Activated CD8-positive, alpha-beta memory T cell treated with anti-CD3 and anti-CD28 coated beads, Interleukin-2, amount 50 U/mL, for 48 hours (primary cell): Measurements from ENCODE around the gene CBLN1.

Experiments used
- DNase-seq: peaks from one replicate; pipeline ENCODE4 v3.0.0-alpha.2; 2020

Gene CBLN1

DNA sequence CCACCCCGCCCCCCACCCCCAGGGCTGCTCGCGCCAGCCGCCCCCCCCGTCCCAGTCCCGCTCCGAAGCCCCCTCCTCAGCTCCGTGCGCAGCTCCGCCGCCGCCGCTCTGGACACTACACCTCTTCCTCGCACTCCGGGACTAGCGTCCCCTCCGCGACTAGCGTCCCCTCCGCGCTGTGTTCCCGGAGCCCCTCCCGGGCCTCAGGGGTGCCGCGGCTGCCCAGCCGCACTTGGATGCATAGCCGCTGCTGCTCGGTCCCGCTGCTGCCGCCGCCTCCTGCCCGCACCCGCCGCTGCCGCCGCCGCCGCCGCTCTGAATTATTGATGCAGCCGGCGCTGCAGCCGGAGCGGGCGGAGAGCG is at the start of gene CBLN1:
CBLN1 (minus strand) TSS at position 359 of the 363 bp plus-strand sequence. CDS start 373 bp downstream, outside the sequence.
- no peak for DNase-seq

DNA sequence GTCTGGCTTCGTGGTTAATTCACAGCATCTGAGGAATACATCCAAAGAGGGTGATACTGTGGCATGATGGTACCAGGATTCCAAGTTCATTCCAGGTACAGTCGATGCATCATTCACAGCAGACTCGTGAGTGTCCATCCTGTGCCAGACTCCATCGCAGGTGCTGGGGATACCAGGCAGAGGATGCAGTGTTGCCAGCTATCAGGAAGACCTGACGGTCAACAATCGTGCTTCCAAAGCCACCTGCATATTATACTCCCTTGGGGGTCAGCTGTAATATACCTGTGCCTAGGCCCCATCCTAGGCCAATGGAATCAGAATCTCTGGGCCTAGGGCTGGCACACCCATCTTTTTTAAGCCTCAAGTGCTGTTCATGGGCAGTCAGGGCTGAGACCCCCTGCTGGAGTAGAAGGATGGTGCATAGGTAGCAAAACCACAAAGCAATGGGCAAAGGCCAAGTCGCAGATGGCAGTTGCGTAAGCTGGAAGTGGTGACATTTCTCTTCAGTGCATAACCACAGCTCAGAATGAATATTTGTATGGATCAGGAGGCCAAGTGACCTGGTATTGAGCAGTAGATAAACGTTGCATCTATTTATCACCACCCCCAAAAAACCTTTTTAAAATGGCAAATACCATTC is 49.0 kb upstream of the CBLN1 start:
- DNase-seq: no peak

DNA sequence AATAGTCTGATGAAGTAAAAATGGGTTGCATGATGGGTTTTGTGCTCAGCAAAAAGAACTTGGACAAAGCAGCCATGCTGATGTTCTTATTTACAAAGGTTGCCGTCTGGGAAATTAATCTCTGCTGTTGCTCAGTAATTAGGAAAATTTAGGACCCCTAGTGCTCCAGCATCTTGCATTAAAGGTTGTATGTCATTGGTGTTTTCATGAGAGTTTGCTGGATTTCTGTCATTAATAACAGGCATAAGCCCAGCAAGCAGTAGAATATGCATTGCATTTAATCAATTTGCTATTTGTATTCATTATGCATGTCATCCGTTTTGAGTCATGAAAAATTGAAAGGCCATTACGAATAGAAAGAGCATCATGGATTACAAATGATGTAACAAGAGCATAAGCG is 46.7 kb upstream of the CBLN1 start:
- no peak for DNase-seq

DNA sequence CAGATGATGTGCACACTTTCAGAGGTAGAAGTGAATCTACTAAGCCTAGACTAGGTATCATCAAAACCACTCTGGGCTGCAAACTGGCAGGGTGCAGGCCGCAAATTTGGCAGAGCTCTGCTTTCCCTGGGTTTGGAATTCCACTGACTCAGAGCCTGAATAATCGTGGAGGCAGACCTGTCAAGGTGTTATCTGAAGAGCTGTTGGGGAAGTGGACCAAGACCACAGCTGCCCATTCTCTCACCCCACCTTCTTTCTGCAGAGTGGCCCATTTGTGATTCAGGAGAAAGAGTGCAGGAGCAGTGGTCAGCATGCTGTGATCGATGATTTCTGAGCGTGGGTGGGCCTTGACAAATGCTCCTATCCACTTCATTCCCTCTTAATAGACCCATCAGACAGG is 45.8 kb upstream of the CBLN1 start:
- DNase-seq: no peak

DNA sequence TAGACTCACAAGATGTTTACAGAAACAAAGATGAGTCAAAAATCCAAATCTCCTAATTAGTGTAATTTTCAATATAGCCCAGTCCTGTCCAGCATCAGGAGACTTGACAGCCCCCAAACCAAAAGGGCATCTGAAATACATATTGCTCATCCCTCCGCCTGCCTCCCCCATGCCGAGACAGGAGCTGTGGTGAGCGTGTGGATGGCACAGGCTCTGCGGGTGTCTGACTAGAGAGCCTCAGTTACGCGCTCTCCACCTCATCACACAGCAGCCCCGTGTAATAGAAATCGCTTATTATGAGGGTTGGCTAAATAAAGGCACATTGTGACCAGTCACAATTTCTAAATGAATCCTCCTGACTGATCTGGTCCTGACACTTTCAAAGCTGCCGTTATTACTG is 43.1 kb upstream of the CBLN1 start:
- no peak for DNase-seq

DNA sequence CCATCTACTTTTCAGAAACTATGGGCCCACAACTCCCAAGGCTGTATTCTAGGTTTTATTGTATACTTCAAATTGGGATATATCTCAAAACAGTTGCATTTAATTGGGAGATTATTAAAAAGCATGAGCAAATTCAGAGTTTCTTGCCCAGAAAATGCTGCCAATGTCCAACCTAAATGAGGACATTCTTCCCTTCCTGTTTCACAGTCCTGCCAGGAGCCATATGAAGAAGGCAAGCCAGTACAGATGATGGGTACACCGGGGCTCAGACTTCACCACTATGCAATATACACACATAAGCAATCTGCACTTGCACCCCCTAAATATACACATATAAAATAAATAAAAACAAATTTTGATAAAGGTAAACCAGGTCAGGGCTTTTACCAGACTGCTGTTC is 34.0 kb upstream of the CBLN1 start:
- DNase-seq: no peak

DNA sequence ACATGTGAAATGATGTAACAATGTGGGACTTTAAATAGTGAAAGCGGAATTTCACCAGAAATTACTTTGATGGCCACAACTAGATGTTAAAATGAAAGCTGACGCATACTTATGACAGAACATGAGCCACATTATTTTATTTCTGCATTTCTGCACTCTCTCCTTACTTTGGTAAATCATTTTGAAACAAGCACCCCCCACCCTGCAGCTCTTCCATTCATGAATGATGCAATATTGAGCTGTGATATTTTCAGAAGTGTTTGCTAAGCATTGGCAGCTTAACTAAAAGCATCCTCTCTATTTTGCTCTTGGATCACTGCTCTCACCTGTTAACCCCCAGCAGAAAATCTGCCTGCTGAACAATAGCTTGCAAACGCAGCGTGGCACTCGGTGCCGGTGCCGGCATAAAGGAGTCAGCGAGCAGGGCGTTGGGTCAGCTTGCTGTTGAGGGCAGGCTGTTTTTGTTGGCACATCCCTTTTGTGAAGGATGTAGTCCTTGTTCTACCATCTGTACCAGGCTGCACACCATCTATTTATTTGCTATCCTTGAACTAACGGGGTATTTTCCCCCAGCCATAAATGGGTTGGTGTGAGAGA is 30.8 kb upstream of the CBLN1 start:
- no peak for DNase-seq

DNA sequence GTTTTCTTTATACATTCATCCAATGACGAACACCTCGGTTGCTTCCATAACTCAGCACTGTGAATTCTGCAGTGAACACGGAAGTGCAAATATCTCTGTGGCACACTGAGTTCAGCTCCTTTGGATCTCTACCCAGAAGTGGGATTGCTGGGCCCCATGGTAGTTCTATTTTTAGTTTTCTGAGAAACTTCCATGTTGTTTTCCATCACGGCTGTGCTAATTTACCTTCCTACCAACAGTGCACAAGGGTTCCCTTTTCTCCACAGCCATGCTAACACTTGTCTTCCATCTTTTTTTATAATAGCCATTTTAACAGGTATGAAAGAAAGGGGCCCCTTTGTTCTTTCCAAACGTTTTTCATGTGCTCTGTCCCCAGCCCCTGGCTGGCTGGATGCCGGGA is 30.2 kb upstream of the CBLN1 start:
- no peak for DNase-seq

DNA sequence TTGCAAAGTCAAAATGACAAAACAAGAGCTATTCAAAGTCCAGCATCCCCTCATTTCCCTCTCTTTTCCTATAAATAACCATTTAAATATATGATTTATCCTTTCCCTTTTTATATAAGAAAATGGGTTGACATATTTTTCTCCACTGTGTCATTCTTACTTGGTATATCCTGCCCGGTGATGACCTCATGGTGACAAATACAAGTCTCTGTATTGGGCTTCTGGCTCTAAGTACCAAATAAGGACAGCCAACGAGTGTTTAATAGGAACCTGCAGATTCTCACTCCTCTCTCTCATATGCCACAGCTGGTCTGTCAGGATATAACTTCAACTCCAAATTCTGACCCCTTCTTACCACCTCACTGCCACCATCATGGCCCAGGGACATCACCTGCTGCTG is 25.5 kb upstream of the CBLN1 start:
- no peak for DNase-seq

DNA sequence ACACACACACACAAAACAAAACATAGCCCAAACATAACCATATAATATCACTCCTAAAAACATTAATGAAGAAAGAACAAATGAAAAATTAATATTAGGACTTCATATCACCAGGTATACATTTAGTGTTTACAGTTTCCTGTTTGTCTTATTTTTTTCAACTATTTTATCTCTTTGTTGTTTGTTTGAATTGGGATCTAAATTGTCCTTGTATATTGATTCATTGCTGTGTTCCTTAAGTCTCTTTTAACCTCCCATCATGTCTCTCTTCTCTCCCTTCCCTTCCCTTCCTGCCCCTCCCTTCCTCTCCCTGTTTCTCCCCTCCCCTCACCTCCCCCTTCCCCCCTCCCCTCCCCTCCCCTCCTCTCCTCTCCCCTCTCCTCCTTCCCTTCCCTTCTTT is 23.8 kb upstream of the CBLN1 start:
- no peak for DNase-seq

DNA sequence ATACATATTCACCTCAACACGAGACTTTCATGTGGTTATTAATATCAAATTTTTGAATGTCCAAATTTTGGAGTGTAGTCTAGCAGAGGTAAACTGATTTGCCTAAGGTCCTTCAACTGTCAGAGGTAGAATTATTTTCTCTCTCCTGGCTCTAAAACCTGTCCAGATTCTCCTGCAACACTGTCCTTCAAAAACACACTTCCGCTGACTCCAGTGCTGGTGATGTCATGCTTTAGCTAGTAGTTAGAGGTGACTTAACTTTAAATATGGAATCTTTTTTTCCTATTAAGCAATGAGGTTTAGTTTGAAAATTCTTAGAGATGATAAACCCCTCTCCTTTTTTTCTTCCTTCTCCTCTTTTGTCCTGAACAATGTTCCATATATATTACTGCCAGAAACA is 10.8 kb upstream of the CBLN1 start:
- DNase-seq: no peak

DNA sequence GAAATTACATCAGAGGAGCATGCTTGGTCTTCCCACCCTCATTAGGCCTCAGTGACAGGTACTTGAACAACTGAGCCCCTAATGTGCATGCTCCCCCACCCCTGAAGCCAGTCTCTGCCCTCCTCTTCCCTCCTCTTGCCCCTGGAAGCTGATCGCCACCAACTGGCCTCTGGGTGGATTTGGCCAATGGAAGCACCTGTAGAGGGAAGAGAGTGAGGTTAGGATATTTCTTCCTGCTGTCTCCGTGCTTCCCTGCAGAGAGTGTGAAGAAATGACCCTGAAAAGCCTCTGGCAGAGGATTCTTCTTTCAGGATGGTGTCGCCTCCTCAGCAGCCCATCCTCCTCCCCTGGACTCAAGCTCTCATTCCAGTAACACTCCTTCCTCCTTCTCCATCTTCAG is 5.9 kb upstream of the CBLN1 start:
- DNase-seq: no peak

DNA sequence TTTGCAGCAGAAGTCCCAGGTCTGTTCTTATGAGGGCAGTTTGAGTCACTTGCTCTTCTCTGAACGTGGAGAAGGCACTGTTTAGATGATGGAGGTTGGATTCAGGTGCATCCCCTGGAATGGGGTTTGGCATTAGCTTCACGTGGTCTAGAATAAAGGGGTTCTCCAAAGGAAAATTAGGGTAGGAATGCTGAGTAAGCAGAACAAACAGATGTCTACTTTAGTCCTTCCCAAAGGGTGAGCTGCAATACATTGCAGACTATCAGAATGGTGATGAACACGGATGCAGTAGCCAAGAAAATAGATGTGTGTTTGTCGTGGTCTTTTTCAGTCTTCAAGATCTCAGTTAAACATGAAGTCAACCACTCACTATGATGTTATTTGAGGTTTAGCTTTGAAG is 3.3 kb upstream of the CBLN1 start:
- no peak for DNase-seq

DNA sequence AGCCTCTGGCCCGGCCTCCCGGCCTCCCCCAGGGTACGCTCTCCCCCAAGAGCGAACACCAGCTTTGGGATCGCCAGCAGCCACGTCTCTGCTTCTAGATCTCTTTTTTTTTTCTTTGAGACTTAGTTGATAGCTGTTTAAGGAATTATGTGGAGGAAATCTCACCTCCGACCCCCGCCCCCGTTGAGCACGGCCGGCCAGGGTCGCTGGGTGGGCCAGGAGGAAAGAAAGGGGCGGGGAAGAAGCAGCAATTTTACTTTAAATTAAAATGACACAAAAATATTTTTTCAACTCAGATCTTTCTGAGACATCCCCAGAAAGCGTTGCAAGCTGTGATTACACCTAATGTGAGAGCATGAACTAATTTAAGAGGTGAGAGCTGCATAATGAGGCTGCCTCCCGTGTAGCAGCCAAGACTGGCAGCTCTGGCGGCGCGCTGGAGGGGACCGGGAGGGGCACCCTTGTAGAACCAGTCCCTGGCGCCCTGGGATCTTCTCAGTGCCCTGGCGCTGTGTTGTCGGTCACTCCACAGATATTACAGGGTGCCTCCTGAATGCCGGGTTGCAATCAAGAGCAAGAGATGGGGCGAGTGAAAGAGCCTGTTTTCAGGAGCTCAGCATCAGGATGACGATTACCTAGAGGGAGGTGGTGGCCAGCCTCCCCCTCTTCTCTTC is 1.9 kb upstream of the CBLN1 start:
- no peak for DNase-seq

DNA sequence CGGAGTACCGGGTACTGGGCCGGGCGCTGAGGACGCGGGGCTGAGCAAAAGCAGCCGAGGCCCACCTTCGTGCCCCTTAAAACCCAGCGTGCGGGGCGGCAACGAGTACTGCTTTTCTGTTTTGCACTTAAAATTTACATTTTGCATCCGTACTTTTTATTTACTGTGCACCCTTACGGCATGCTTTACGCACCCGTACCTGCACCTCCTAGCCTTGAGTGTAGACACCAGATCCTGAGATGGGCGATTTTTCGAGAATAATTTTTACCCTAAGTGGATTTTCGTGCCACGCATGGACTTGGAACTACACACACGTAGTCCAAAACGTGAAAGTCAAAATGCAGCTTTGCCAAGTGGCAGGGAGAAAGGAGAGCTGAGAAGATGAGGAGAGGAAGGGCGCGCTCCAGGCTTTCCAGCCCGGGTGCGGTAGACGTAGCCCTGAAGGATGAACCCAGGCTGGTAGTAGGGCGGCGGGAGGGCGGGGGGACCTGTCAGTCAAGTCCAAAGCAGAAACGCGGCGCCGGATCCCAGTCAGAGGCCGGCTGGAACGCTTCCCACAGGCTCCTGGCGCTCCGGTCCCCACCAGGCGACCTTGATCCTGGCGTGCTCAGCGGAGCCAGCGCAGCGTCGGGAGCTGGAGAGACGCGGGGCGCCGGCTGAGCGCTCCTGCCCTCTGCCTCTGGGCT is 1.2 kb upstream of the CBLN1 start:
- DNase-seq: no peak

DNA sequence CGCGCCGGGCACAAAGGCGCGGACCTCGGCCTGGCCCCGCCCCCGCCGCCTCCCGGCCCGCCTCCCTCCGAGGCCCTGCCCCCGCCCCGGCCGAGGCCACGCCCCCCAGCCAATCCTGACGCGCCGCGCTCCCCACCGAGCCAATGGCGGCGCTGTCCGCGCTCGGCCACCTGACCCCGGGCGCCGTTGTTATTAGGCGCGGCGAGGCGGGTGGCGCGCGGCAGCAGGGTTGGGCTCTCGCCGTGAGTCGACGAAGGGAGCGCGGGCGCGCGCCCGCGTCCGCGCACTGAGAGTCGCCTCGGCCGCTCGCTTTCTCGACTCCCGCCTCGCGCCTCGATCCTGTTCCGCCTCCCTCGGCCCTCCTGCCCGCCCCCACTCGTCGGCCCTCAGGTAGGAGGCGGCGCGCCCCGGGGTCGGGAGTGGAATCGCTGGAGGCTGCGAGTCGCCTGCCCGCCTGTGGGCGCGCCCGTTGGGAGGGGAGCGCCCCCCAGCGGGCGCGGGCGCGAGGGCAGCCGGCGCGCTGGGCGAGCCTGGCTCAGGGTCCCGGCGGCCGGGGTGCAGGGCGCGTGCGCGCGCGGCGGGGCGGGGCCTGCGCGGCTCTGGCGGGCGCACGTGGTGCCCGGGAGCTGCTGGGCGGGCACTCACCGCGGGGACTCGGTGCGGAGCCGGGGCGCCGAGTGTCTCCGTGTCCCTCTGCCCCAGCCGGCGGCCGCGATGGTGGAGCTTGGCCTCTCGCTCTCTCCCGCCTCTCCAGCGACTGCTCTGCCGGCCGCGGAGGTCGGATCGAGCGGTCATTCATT is 405 bp upstream of the CBLN1 start:
- peak; percentile 89 for DNase-seq

DNA sequence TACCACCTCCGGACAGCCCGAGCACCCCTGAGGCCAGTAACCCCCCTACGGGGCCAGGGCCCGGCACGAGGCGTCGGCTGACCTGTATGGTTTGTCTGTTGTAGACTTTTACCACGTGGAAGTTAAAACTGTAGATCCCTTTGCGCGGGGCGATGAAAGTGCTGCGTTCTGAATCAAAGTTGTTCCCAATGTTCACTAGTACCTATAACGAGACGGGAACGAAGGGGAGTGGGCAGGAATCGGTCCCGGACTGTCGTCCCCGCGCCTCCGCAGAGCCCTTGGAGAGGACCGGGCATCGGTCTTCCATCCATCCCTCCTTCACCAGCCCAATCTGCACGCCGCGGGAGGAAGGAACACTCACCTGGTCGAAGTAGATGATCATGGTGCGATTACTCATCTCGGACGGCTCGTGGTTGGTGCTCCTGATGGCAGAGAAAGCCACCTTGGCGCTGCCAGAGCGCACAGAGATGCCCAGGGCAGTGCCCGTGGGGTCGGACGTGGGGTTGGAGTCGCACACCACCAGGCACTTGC is 732 bp downstream of the CBLN1 start:
- no peak for DNase-seq

DNA sequence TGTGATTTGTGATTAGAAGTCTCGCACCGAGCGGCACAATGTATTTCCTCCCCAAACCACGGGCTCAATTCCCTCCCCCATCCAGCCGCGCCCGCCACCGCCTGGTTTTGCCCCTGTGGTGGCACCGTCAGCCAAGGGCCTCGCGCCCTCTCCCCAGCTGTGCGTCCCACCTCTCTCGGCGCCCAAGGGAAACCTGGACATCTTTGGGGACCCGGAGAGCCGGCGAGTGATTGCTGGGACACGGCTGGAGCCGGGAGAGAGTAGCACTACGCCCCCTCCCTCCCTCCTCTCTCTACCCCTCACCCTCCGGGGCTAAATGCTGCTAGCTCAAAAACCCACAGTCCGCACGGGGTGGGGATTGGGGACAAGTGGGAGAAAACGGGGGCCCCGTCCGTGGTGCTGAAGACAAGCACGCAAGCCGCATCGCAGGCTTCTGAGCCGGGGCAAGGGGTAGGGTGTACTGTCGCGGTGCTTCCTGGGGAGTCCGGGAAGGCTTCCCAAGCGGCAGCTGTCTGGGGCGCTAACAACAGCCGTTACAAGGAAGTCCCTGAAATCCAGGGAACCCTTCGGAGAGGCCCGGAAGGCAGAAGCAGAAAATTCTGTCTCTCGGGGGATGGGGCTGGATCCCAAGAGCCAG is 1.4 kb downstream of the CBLN1 start:
- no peak for DNase-seq

DNA sequence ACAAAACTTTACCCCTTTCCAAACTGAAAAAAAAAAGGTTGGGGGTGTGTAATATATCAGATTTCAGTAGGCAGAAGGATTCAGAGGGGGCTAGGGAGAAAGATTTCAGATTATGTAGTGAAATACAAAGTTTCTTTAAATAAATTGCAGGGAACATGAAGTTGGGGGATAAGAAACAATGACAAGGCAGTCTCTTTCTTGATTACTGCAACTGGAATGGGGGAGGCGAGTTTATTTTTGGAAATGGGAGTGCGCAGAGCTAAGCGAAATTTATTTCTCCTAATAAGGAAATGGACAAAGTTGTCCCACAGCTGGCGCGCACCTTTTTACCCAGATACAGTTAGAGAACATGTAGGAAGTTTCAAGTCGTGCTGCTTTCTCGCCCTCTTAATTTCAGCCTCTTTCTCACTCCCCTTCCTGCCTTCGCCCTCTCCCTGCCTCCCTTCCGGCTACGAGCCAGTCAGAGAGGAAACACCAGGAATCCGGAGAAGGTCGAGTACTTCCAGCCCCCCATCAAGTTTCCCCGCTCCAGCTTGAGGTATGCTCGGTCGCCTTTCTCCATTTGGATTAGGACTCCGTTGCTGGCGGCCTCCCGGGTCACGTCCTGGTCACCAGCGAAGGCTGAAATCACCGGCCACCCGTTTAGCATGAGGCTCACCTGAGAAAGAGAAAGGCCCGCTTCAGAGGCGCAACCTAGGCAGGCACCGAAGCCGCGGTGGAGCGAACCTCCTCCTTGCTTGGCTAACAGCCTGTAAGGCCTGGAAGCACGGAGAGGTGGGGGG is 2.5 kb downstream of the CBLN1 start:
- DNase-seq: no peak

DNA sequence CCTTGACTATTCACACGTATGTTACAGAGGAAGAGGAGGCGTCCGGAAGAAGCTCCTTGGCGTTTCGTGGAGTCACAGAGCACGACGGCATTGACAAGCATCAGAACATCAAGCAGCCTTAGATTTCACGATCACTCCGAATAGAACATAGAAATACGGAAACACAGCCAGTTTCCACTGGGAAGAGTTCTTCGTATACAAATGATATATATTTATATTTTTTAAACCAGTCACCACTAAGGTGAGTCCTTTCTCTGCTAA is 3.1 kb downstream of the CBLN1 start:
- no peak for DNase-seq

DNA sequence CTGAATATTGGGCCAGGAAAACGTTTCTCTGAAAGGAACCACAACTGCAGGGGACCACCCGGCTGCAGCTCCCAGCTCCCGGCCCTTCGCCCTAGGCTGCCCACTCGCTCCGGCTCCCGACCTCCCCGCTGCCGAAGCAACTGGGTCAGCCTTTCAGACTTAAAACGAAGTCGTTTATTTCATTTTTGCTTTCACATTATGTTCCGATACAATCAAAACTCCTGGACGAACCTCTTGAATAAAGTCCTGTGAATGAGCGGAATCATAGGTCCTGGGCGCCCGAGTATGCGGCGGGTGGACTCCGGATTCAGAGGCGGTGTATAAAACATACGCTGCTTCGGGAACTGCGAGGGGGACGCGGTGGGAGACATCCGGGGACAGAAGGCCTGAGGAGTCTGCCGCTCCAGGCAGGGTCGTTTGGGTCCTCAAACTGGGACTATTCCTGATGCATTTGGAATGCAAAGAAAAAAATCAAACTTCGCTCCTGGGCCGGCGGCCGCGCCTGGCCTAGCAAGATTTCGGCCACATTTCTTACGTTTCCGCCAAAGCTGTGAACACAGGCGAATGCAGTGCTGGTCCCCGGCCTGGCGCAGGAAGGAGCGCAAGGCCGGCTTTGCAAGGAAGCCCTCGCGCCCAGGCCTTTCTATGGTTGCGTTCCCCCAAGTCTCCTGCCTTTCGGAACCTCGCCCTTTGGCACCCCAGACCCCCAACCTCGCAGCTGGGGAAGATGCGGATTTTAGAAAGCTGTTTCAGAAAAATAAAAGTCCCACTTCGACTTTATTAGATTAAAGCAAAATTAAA is 3.7 kb downstream of the CBLN1 start:
- DNase-seq: no peak
